Activated CD8-positive, alpha-beta T cell treated with anti-CD3 and anti-CD28 coated beads for 36 hours (primary cell): ENCODE measurements around the gene ISCA2. TPM values are rescaled to one million over a fixed set of nuclear protein-coding genes. Genes with fewer than 3 reads are reported as not detected.

Experiments
- ATAC-seq: fragments of 200-7000 bp; cut with Tn5 transposase; one replicate; pipeline ENCODE4 v1.10.0; 2021; ENCODE audit warnings: mild to moderate bottlenecking, moderate library complexity
- CTCF ChIA-PET: fragments of 350-600 bp; sonication (Branson Sonifier 250); formaldehyde crosslinking; loops from one replicate; lab custom pipeline; 2021; ENCODE audit warnings: antibody characterized with exemption; lab: Charles Lee
- POLR2A ChIA-PET: fragments of 350-600 bp; sonication (Branson Sonifier 250); formaldehyde crosslinking; loops from one replicate; lab custom pipeline; 2021; ENCODE audit warnings: antibody characterized with exemption; lab: Charles Lee
- DNase-seq: peaks from one replicate; pipeline ENCODE4 v3.0.0-alpha.2; 2020
- H3K27ac Mint-ChIP-seq: one replicate; pipeline ENCODE4 v1.8.0; 2021; ENCODE audit warnings: mild to moderate bottlenecking, mixed read lengths
- H3K27me3 Mint-ChIP-seq: one replicate; pipeline ENCODE4 v1.8.0; 2021; ENCODE audit warnings: mixed read lengths
- H3K36me3 Mint-ChIP-seq: one replicate; pipeline ENCODE4 v1.8.0; 2021; ENCODE audit warnings: low read depth, mixed read lengths
- H3K4me1 Mint-ChIP-seq: one replicate; pipeline ENCODE4 v1.8.0; 2021; ENCODE audit warnings: low read depth, mixed read lengths
- H3K4me3 Mint-ChIP-seq: one replicate; pipeline ENCODE4 v1.8.0; 2021; ENCODE audit warnings: mild to moderate bottlenecking, moderate library complexity, mixed read lengths
- H3K9me3 Mint-ChIP-seq: one replicate; pipeline ENCODE4 v1.8.0; 2021; ENCODE audit warnings: mixed read lengths
- CTCF ChIP-seq: fragments of 200-600 bp; IDR thresholded peaks from one replicate; pipeline ENCODE4 v1.8.0; 2022; ENCODE audit warnings: antibody characterized with exemption, mild to moderate bottlenecking
- intact Hi-C: fragments of 100-400 bp; cut with micrococcal nuclease; formaldehyde crosslinking; loops from one replicate; pipeline ENCODE4 v1.10.0; 2022
- total RNA-seq, 2 experiments: library from RNA; stranded (reverse); gene quantifications; one replicate each; pipeline ENCODE4 v1.2.3, GENCODE V29; 2021

Gene ISCA2
- total RNA-seq, 2 experiments from 2014 or later = 29.1 to 31.7 TPM

DNA sequence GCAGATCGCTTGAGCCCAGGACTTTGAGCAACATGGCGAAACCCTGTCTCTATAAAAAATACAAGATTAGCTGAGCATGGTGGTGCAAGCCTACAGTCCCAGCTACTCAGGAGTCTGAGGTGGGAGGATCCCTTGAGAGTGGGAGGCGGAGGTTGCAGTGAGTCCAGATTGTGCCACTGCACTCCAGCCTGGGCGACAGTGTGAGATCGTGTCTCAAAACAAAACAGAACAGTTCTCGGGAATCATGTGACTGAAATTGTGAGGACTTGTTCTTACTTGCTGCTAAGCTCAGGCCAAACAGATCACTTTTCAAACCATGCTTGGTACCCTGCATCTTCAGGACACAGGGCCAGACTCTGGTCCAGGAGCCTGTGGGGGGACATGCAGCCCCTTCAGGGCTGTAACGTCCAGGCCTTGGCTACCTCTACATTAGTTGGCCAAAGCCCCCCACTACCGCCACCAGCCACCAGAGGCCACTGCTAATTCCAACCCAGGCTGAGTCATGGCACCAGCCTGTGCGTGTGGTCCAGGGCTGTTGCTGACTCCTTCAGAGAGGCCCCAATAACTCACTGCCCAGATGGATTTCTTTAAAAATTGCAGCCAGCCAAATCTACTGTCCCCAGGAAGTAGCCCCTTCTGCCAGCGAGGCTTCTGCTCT, 34.1 kb upstream of the ISCA2 start:
- H3K36me3 Mint-ChIP-seq = no peaks in the 10 kb centered on the region
- H3K27me3 Mint-ChIP-seq = peaks cover 1% of the 10 kb centered on the region
- intact Hi-C loops = no loop called here
- H3K4me1 Mint-ChIP-seq = no peaks in the 10 kb centered on the region
- no peaks in the 10 kb centered on the region for H3K9me3 Mint-ChIP-seq
- ChIA-PET CTCF (interaction anchor here (0.8 to 1.2 kb wide), 4 partner anchors 8 to 95 kb away, joined by 3 read pairs; no protein-coding TSS in a partner anchor), POLR2A (interaction anchor here (0.7 kb wide), 1 partner anchor 17 kb away, joined by 3 read pairs; no protein-coding TSS in a partner anchor)
- TF ChIP-seq CTCF = no peak
- no peak overlapping the region for H3K27ac Mint-ChIP-seq
- DNase-seq = peak; percentile 56
- H3K4me3 Mint-ChIP-seq = no peak overlapping the region
- peak; percentile 90 for ATAC-seq

GRCh38 chr14:74459976-74460375, 33.6 kb upstream of the ISCA2 start:
- Mint-ChIP-seq H3K4me3 (no peak overlapping the region), H3K4me1 (no peaks in the 10 kb centered on the region), H3K36me3 (no peaks in the 10 kb centered on the region), H3K9me3 (no peaks in the 10 kb centered on the region), H3K27ac (no peak overlapping the region), H3K27me3 (peaks cover 1% of the 10 kb centered on the region)
- DNase-seq = no peak
- POLR2A ChIA-PET = no interaction called here
- intact Hi-C loops = no loop called here
- no peak for TF ChIP-seq CTCF
- ATAC-seq = no peak
- CTCF ChIA-PET = interaction anchor here (1.0 kb wide), 2 partner anchors 9 to 41 kb away, joined by 3 read pairs; no protein-coding TSS in a partner anchor

DNA sequence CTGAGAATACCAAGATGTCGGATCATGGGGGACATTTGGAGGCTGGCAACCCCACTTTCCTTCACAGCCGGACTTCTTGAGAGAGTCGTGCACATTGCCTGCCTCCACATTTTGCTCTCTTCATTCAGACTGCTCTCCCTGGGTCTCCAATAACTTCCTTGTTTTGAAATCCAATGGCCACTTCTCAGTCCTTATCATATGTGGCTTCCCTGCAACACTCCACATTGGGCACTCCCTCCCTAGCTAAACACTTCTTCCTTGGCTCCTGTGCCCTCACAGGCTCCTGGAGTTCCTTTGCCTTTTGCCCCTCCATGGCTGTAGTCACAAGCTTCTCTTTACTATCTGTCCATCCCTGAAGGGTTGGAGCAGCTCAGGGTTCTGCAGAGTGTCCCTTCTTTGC, 30.6 kb upstream of the ISCA2 start:
- peaks cover 1% of the 10 kb centered on the region for H3K27me3 Mint-ChIP-seq
- no peak overlapping the region for H3K27ac Mint-ChIP-seq
- ATAC-seq = no peak
- no peaks in the 10 kb centered on the region for H3K9me3 Mint-ChIP-seq
- H3K4me1 Mint-ChIP-seq = no peaks in the 10 kb centered on the region
- H3K4me3 Mint-ChIP-seq = no peak overlapping the region
- no peaks in the 10 kb centered on the region for H3K36me3 Mint-ChIP-seq
- intact Hi-C loops = no loop called here
- POLR2A ChIA-PET = interaction anchor here (0.6 to 1.3 kb wide), 2 partner anchors 63 to 1266 kb away, joined by 3 read pairs; no protein-coding TSS in a partner anchor
- no peak for TF ChIP-seq CTCF
- no peak for DNase-seq
- CTCF ChIA-PET = no interaction called here

DNA sequence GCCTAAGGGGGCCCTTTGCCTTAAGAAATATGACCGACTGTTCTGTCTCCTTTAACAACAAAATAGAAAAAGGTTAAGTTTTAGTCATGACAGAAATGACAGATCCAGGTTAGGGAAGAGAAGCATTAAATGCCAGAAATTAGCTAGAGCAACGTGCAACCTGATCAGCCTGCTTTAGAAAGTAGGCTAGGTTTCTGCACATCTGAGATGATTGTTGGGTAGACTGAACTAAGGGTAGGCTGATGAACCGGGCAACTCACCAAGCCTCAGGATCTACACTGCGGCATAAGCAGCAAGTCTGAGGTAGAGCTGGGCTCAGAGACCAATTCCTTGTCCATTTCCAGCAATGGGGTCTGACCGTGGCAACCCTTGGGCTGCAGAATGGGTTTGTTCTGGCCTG, 29.9 kb upstream of the ISCA2 start:
- no peak overlapping the region for H3K27ac Mint-ChIP-seq
- H3K27me3 Mint-ChIP-seq = peaks cover 1% of the 10 kb centered on the region
- no peak for TF ChIP-seq CTCF
- no peak overlapping the region for H3K4me3 Mint-ChIP-seq
- H3K36me3 Mint-ChIP-seq = no peaks in the 10 kb centered on the region
- ChIA-PET POLR2A (interaction anchor here (1.1 to 1.3 kb wide), 2 partner anchors 11 to 63 kb away, joined by 3 read pairs; no protein-coding TSS in a partner anchor), CTCF (no interaction called here)
- ATAC-seq = no peak
- H3K4me1 Mint-ChIP-seq = no peaks in the 10 kb centered on the region
- no peaks in the 10 kb centered on the region for H3K9me3 Mint-ChIP-seq
- no peak for DNase-seq
- intact Hi-C loops = no loop called here

DNA sequence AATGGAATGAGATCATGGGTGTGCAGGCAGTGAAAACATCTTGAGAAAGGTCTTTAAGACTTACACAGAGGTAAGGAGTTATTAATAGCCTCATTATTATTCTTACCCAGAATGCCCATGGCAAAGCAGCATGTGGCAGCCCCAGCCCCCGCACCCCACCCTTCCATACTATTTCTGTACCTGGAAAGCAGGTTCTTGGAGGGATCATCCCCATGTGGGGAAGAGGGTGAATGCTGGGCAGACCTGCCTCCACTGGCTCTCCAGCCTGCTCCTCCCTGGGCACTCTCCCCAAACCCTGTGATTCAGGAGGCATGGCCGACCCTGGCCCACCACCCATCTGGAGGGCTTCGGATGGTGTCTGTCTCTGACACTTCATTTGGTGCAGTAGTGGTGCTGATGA, 28.8 kb upstream of the ISCA2 start:
- ChIA-PET POLR2A (interaction anchor here (0.7 kb wide), 1 partner anchor 94 kb away, joined by 3 read pairs; no protein-coding TSS in a partner anchor), CTCF (no interaction called here)
- H3K27ac Mint-ChIP-seq = no peak overlapping the region
- no peaks in the 10 kb centered on the region for H3K36me3 Mint-ChIP-seq
- TF ChIP-seq CTCF = no peak
- no peaks in the 10 kb centered on the region for H3K4me1 Mint-ChIP-seq
- H3K4me3 Mint-ChIP-seq = no peak overlapping the region
- DNase-seq (no peak), ATAC-seq (no peak)
- intact Hi-C loops = no loop called here
- H3K9me3 Mint-ChIP-seq = no peaks in the 10 kb centered on the region
- peaks cover 1% of the 10 kb centered on the region for H3K27me3 Mint-ChIP-seq
